ENCODE measurements around the gene ABLIM3.

The ABLIM3 gene

GRCh38 chr5:149294872-149295829, 153.9 kb downstream of the ABLIM3 start:
- Mint-ChIP-seq H3K9me3 (no peaks in the 10 kb centered on the region), H3K4me3 (no peak overlapping the region), H3K4me1 (ENCODE audit: low read depth) (peaks cover 31% of the 10 kb centered on the region), H3K36me3 (ENCODE audit: low read depth) (no peaks in the 10 kb centered on the region), H3K27me3 (peaks cover 3% of the 10 kb centered on the region), H3K27ac (peak overlapping the region; percentile 24)

GRCh38 chr5:149297340-149298025, 156.2 kb downstream of the ABLIM3 start:
- H3K4me1 Mint-ChIP-seq (ENCODE audit: low read depth), result peaks cover 31% of the 10 kb centered on the region
- no peaks in the 10 kb centered on the region for H3K9me3 Mint-ChIP-seq
- no peaks in the 10 kb centered on the region for H3K36me3 Mint-ChIP-seq (ENCODE audit: low read depth)
- no peak overlapping the region for H3K4me3 Mint-ChIP-seq
- H3K27ac Mint-ChIP-seq, result no peak overlapping the region
- peaks cover 3% of the 10 kb centered on the region for H3K27me3 Mint-ChIP-seq

GRCh38 chr5:149298163-149298562, 156.9 kb downstream of the ABLIM3 start:
- H3K36me3 Mint-ChIP-seq (ENCODE audit: low read depth), result no peaks in the 10 kb centered on the region
- H3K9me3 Mint-ChIP-seq, result no peaks in the 10 kb centered on the region
- H3K4me3 Mint-ChIP-seq, result no peak overlapping the region
- no peak overlapping the region for H3K27ac Mint-ChIP-seq
- H3K27me3 Mint-ChIP-seq, result peaks cover 3% of the 10 kb centered on the region
- H3K4me1 Mint-ChIP-seq (ENCODE audit: low read depth), result peaks cover 31% of the 10 kb centered on the region

- H3K4me3 Mint-ChIP-seq, result no peak overlapping the region
- no peaks in the 10 kb centered on the region for H3K36me3 Mint-ChIP-seq (ENCODE audit: low read depth)
- H3K9me3 Mint-ChIP-seq, result no peaks in the 10 kb centered on the region
- no peak overlapping the region for H3K27ac Mint-ChIP-seq
- H3K27me3 Mint-ChIP-seq, result peaks cover 3% of the 10 kb centered on the region
- peaks cover 31% of the 10 kb centered on the region for H3K4me1 Mint-ChIP-seq (ENCODE audit: low read depth)
These were observed 157.6 kb downstream of the ABLIM3 start for GRCh38 chr5:149298842-149299404.

- H3K4me1 Mint-ChIP-seq (ENCODE audit: low read depth), result peaks cover 31% of the 10 kb centered on the region
These were observed 158.3 kb downstream of the ABLIM3 start for GRCh38 chr5:149299451-149300054.

GRCh38 chr5:149300441-149300840, 159.1 kb downstream of the ABLIM3 start:
- peaks cover 24% of the 10 kb centered on the region for H3K4me1 Mint-ChIP-seq (ENCODE audit: low read depth)
- H3K27me3 Mint-ChIP-seq, result peaks cover 3% of the 10 kb centered on the region
- H3K4me3 Mint-ChIP-seq, result no peak overlapping the region
- H3K9me3 Mint-ChIP-seq, result no peaks in the 10 kb centered on the region
- H3K36me3 Mint-ChIP-seq (ENCODE audit: low read depth), result no peaks in the 10 kb centered on the region
- no peak overlapping the region for H3K27ac Mint-ChIP-seq

More at GRCh38 chr5:149299451-149300054, 158.3 kb downstream of the ABLIM3 start:
- no peak overlapping the region for H3K27ac Mint-ChIP-seq
- no peak overlapping the region for H3K4me3 Mint-ChIP-seq
- no peaks in the 10 kb centered on the region for H3K9me3 Mint-ChIP-seq
- H3K36me3 Mint-ChIP-seq (ENCODE audit: low read depth), result no peaks in the 10 kb centered on the region
- peaks cover 3% of the 10 kb centered on the region for H3K27me3 Mint-ChIP-seq

GRCh38 chr5:149301049-149301743, 159.9 kb downstream of the ABLIM3 start:
- peaks cover 22% of the 10 kb centered on the region for H3K4me1 Mint-ChIP-seq (ENCODE audit: low read depth)
- H3K9me3 Mint-ChIP-seq, result no peaks in the 10 kb centered on the region
- no peak overlapping the region for H3K4me3 Mint-ChIP-seq
- no peaks in the 10 kb centered on the region for H3K36me3 Mint-ChIP-seq (ENCODE audit: low read depth)
- H3K27me3 Mint-ChIP-seq, result peaks cover 3% of the 10 kb centered on the region
- no peak overlapping the region for H3K27ac Mint-ChIP-seq

- Mint-ChIP-seq H3K27me3 (peaks cover 3% of the 10 kb centered on the region), H3K4me3 (no peak overlapping the region), H3K27ac (no peak overlapping the region), H3K9me3 (no peaks in the 10 kb centered on the region), H3K4me1 (ENCODE audit: low read depth) (peaks cover 16% of the 10 kb centered on the region), H3K36me3 (ENCODE audit: low read depth) (no peaks in the 10 kb centered on the region)
These were observed 160.6 kb downstream of the ABLIM3 start for GRCh38 chr5:149301744-149302380.

GRCh38 chr5:149302641-149303040, 161.3 kb downstream of the ABLIM3 start:
- no peaks in the 10 kb centered on the region for H3K9me3 Mint-ChIP-seq
- peaks cover 15% of the 10 kb centered on the region for H3K4me1 Mint-ChIP-seq (ENCODE audit: low read depth)
- no peak overlapping the region for H3K4me3 Mint-ChIP-seq
- H3K27ac Mint-ChIP-seq, result no peak overlapping the region
- peaks cover 3% of the 10 kb centered on the region for H3K27me3 Mint-ChIP-seq
- H3K36me3 Mint-ChIP-seq (ENCODE audit: low read depth), result no peaks in the 10 kb centered on the region

GRCh38 chr5:149303210-149303609, 161.9 kb downstream of the ABLIM3 start:
- Mint-ChIP-seq H3K4me3 (no peak overlapping the region), H3K36me3 (ENCODE audit: low read depth) (no peaks in the 10 kb centered on the region), H3K9me3 (no peaks in the 10 kb centered on the region), H3K27ac (no peak overlapping the region), H3K27me3 (peaks cover 3% of the 10 kb centered on the region), H3K4me1 (ENCODE audit: low read depth) (peaks cover 12% of the 10 kb centered on the region)

- Mint-ChIP-seq H3K4me3 (no peak overlapping the region), H3K27me3 (peaks cover 3% of the 10 kb centered on the region), H3K4me1 (ENCODE audit: low read depth) (peaks cover 5% of the 10 kb centered on the region), H3K9me3 (no peaks in the 10 kb centered on the region), H3K36me3 (ENCODE audit: low read depth) (no peaks in the 10 kb centered on the region), H3K27ac (no peak overlapping the region)
These were observed 163.1 kb downstream of the ABLIM3 start for GRCh38 chr5:149304195-149305078.

GRCh38 chr5:149309354-149309753, 168.1 kb downstream of the ABLIM3 start:
- no peaks in the 10 kb centered on the region for H3K4me1 Mint-ChIP-seq (ENCODE audit: low read depth)
- no peaks in the 10 kb centered on the region for H3K9me3 Mint-ChIP-seq
- H3K36me3 Mint-ChIP-seq (ENCODE audit: low read depth), result no peaks in the 10 kb centered on the region
- H3K4me3 Mint-ChIP-seq, result no peak overlapping the region
- H3K27me3 Mint-ChIP-seq, result no peaks in the 10 kb centered on the region
- H3K27ac Mint-ChIP-seq, result no peak overlapping the region

Measured in stimulated activated naive CD8-positive, alpha-beta T cell treated with anti-CD3 and anti-CD28 coated beads, Interleukin-15, Interleukin-2, amounts not matched to agents 100 ng/mL and 50 ng/mL, for 24 hours (primary cell).